GM12873 (cell line): Measurements from ENCODE around the gene YIF1A.
A peak's percentile ranks its signal among the peaks of the same experiment; 100 is the strongest.

Experiments used
- TF ChIP-seq, protein P1 (sequence below): IDR thresholded peaks from 2 replicates; pipeline ENCODE4 v1.5.1; 2012; ENCODE audit warnings: low read depth, mild to moderate bottlenecking, moderate library complexity, low read length, control low read depth; ENCODE audit not compliant: insufficient read depth; ENCODE audit errors: missing control alignments

Gene YIF1A

DNA sequence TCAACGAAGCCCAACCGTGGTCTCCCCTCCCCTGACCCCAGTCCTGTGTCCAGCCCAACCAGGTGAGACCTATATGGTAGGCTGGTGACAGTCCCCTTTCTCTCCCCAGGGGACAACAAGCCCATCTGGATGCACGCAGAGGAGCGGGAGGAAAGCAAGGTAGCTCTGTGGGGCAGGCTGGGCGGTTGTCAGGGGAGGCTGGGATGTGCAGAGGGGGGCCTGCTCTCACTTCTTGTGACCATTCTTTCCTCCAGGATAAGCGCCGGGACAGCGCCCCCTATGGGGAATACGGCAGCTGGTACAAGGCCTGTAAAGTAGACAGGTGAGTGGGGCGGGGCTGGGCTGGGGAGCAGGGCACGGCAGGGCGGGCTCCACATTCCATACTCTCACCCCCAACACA is 24.0 kb downstream of the YIF1A start:
- TF ChIP-seq, protein P1, sequence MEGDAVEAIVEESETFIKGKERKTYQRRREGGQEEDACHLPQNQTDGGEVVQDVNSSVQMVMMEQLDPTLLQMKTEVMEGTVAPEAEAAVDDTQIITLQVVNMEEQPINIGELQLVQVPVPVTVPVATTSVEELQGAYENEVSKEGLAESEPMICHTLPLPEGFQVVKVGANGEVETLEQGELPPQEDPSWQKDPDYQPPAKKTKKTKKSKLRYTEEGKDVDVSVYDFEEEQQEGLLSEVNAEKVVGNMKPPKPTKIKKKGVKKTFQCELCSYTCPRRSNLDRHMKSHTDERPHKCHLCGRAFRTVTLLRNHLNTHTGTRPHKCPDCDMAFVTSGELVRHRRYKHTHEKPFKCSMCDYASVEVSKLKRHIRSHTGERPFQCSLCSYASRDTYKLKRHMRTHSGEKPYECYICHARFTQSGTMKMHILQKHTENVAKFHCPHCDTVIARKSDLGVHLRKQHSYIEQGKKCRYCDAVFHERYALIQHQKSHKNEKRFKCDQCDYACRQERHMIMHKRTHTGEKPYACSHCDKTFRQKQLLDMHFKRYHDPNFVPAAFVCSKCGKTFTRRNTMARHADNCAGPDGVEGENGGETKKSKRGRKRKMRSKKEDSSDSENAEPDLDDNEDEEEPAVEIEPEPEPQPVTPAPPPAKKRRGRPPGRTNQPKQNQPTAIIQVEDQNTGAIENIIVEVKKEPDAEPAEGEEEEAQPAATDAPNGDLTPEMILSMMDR, result peak; percentile 52

DNA sequence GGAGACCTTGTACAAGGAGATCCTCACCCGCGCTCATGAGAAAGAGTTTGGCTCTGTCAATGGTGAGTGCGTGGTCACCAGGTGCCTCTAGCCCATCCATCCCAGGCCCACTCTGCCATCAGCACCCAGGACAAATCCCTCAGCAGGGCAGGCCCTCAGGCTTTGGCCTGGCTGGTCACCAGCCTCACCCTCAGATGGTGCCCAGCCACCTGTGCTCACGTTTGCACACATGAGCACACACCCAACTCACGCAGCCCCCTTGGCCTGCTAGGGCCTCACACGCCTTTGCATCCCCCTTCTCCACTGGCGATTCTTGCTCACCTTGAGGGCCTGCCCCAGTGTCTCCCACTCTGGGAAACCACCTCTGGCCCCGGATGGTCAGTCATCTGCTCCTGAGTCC is 24.6 kb downstream of the YIF1A start:
- TF ChIP-seq, protein P1, result no peak

GRCh38 chr11:66263785-66264184 is 25.2 kb downstream of the YIF1A start:
- TF ChIP-seq, protein P1, result no peak

DNA sequence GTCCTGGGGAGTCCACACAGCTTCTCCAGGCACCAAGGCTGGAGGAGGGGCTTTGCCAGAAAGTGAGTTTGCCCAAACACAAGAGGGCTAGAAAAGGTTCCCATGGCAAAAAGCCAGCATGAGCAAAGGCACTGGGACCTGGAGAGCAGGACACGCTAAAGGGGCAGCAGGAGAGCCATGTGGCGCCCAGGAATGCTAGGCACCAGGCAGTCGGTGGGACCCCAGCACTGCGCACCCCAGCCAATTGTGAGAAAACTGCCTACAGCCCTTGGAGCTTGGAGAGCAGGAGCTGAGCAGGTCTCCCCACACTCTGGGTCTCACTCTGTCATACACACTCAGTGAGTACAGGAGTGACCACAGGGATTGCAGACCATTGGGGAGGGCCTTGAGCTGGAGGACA is 25.7 kb downstream of the YIF1A start:
- TF ChIP-seq, protein P1, result no peak

DNA sequence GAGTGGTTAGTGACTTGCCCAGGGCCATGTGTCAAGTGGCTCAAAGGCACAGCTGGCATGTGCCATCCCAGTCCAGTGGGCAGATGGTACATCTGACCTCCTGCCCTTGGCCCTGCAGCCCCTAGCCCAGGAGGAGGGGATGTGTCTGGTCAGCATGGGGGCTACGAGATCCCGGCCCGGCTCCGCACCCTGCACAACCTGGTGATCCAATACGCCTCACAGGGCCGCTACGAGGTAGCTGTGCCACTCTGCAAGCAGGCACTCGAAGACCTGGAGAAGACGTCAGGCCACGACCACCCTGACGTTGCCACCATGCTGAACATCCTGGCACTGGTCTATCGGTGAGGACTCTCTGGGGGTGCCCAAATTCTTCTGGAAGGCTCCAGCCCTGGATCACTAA is 26.2 kb downstream of the YIF1A start:
- TF ChIP-seq, protein P1, result no peak

DNA sequence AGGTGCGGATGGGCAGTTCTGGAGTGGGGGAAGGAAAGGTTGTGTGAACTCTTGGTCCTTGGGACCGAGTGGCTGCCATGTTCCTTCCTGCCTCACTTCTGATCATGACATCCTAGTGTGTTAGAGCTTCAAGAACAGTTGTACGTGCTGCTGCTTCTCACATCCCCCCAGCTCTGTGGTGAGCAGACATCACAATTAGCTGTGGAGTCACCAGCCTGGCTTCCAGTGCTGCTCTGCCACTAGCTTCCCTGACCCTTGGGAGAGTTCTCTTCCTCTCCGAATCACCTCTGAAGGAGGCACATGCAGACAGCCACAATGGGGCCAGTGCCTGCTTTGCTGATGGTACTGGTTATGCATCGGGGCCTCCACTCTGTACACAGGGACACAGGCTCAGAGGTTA is 26.8 kb downstream of the YIF1A start:
- TF ChIP-seq, protein P1, result no peak

- TF ChIP-seq, protein P1, result no peak
Observed at GRCh38 chr11:66261578-66261977, 27.4 kb downstream of the YIF1A start.

- TF ChIP-seq, protein P1, result no peak
Observed at GRCh38 chr11:66259956-66260355, 29.0 kb downstream of the YIF1A start.
